Middle frontal gyrus (tissue), 1 donor: ENCODE data around the gene CHTF18.
"Not testable (repeated sequence)": the region's sequence is repeated elsewhere in the genome, so short reads cannot be mapped to it uniquely, and the experiment has no call there.

Experiments
- DNase-seq: peaks from one replicate; pipeline ENCODE4 v3.0.0-alpha.2; 2015; ENCODE audit warnings: low spot score; ENCODE audit errors: extremely low spot score

CHTF18 gene

GRCh38 chr16:788399-789126 is at the start of gene CHTF18:
Gene CHTF18, plus strand, starts transcription at chr16:788620. Its CDS starts 65 bp downstream, at chr16:788685.
- peak; percentile 87 for DNase-seq

DNA sequence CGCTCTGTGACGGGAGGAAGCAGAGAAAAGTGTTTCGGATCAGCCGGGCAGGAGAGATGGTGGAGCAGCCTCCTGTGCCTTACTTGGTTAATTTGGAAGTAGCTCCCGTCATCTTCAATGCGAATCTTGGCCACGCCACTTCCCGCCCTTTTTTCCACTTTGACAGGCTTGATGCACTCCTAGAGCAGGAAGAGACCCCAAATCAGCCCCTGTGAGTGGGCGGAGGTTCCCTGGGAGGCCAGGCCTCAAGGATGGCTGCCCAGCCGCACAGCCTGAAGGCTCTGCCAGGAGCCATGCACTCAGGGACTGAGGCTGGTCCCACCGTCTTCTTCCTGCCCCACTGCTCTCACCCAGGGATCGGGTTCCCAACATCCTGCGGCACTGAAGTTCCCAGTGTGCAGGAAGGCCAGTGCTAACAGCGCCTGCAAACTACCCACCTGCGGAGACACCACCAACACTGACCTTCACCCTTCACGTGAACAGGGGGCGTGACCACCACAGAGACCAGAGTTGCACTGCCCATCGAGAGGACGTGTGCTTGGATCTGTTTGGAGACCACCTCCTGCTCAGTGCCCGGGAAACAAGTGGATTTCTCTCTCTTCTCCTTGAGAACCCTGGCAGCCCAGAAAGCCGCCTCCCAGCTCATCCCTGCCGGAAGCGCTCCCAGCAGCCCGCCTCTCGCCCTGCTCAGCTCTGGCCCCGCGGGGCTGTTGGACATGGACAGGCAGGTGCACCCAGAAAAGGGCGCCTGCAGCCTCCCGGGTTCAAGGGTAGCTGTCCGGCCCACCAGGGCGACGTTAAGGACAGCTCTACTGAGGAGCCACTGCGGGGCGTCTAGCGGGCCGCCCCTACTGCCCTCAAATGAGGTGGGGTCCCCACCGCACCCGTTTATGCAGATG is 48.6 kb upstream of the CHTF18 start:
- DNase-seq = no peak

- no peak for DNase-seq
These were observed 48.0 kb upstream of the CHTF18 start for GRCh38 chr16:740459-740763.

DNA sequence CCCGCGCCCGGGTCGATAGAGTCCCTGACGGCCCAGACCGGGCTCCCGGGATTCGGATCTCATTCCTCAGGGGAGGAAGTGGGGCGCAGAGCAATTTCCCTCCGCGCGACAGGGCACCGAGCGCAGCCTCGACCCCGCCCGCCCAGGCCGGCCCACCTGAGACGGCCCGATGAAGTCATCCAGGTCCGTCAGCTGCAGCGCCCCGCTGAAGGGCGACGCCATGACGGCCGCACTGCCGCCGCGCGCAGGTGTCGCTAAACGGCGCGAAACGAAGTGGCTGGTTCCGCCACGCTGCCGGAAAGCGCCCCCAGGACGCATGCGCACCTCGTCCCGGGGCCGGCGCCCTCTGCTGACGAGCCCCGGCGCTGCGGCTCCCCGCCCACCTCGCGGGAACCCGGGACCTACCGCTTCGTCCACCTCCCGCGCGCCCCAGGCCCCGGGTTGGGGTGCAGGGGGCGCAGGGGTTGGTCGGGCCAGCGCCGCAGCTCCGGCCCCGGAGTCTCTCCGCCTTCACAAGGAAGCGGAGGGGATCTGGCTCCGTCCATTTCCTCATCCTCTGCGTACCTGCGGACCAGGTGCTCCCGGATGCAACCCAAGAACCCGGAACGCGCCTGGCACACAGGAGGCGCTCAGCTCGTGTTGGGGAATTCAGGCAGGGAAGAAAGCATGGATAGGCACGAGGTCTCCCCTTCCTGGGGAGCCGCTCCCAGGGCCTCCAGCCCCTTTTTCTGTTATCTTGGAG is 47.5 kb upstream of the CHTF18 start, which contains the start of gene CIAO3:
CIAO3 (minus strand) TSS at position 234 of the 742 bp plus-strand sequence; CDS start at position 222, 12 bp downstream.
- peak; percentile 84 for DNase-seq

GRCh38 chr16:741986-742629 is 46.3 kb upstream of the CHTF18 start:
- no peak for DNase-seq

DNA sequence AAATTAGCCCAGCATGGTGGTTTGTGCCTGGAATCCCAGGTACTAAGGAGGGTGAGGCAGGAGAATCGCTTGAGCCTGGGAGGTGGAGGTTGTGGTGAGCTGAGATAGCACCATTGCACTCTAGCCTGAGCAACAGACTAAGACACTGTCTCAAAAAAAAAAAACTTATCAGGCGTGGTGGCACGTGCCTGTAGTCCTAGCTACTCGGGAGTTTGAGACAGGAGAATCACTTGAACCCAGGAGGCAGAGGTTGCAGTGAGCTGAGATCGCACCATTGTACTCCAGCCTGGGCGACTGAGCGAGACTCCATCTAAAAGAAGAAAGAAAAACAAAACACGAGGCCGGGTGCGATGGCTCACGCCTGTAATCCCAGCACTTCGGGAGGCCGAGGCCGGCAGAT is 45.5 kb upstream of the CHTF18 start:
- DNase-seq = not testable (repeated sequence)

DNA sequence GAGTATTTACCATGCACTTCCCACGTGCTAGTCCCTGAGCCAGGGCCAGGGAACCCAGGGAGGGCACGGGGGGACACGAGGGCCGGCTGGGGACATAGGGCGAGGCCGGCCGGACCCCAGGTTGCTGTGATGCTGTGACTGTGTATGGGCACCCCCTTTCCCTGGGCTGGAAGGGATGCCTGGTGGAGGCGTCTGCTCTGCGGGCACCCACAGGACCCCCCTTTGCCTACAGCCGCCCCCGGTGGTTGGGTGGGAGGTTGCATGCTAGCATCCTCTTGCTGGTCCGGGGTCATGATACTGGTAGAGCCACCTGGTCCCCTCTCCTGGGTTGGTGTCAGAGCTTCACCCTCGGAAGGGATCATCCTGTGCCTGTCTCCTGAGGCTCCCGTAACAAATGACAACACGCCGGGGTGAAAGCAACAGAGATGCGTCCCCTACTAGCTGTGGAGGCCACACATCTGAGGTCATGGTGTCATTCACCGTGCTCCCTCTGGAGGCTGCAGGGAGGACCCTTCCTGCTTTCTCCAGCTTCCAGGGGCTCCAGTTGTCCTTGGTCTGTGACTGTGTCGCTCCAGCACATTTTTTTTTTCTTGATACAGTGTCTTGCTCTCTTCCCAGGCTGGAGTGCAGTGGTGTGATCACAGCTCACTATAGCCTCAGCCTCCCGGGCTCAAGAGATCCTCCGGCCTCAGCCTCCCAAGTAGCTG is 44.5 kb upstream of the CHTF18 start:
- no peak for DNase-seq

- no peak for DNase-seq
These were observed 42.7 kb upstream of the CHTF18 start for GRCh38 chr16:745739-746138.

DNA sequence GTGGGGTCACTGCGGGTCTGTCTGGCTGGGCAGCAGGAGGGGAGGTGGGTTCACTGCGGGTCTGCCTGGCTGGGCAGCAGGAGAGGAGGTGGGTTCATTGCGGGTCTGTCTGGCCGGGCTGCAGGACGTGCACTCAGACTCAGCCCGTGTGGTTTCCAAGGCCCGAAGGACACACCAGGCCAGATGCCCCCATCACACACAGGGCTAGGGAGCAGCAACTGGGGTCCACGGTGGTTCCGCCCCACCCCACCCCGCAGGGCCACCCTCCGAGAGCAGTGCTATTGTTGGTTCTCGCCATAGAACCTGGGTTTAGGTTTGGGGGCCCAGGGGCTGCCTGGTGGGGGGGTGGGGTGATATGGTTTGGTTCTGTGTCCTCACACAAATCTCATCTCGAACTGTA is 41.8 kb upstream of the CHTF18 start:
- no peak for DNase-seq

GRCh38 chr16:747978-748746 is 40.3 kb upstream of the CHTF18 start:
- no peak for DNase-seq

GRCh38 chr16:749010-749409 is 39.4 kb upstream of the CHTF18 start:
- no peak for DNase-seq

DNA sequence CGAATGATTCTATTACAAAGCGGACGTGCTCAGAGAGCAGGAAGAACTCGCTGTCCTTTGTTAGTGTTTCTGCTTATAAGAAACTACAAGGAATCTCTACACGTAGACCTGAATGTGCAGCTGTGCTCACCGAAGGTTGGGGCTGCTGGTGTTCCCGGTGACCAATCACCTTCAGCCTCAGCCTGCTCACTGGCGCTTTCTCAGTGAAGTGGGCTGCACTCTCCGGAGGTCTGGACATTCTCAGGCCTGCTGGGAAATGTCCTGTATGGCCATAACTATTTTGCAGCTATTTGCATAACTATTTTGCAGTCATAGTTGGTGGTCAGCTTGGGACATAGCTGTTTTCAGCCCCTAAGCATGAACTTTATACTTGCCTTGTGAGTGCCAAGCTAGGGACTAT is 37.9 kb upstream of the CHTF18 start:
- no peak for DNase-seq

DNA sequence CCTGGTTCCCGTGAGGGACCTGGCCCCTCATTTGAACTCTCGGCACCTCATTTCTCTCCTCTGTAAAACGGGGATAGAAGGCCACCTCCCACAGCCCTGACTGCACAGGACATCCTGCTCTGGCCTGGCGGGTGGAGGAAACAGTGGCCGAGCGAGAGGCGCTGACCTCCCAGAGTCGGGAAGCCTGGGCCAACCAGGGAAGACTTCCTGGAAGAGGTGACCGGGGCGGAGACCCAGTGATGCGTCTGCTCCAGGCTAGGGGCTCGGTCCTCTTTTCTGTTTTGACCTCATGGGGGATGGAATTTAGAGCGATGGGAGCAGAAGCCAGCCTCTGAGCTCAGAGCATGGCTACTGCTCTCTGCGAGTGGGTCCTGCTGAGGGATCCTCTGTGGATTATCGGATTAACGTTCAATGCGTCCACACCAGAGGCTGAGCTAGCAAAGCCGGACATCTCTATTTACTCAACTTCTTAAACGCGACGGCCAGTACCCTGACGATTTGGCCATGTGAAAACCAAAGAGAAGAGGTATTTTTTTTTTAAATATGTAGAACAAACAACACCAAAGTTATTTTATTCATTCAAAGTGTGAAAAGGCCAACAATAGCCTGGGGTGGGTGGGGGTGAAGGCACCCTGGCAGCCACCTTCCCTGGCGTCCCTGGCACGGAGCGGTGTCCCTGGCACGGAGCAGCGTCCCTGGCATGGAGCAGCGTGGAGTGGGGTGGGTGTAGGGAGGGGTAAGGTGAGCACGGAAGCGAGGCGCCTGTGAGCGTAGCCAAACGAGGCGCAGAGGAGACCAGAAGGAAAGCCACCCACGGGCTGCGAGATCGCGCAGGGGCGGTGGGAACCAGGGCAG is 37.0 kb upstream of the CHTF18 start:
- no peak for DNase-seq

GRCh38 chr16:752007-752312 is 36.5 kb upstream of the CHTF18 start:
- no peak for DNase-seq

DNA sequence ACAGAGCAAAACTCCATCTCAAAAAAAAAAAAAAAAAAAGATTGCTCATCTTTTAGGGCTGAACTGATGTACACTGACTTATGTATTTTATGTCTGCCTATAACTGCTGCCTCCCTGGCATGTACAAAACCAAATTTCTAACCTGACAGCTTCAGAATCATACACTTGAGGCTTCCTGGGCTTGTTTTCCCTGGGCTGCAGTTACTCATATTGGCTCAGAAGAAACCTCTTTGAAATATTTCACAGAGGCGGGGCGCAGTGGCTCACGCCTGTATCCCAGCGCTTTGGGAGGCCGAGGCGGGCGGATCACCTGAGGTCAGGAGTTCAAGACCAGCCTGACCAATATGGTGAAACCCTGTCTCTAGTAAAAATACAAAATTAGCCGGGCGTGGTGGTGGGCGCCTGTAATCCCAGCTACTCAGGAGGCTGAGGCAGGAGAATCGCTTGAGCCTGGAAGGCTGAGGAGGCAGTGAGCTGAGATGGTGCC is 34.3 kb upstream of the CHTF18 start:
- not testable (repeated sequence) for DNase-seq

- no peak for DNase-seq
These were observed 33.8 kb upstream of the CHTF18 start for GRCh38 chr16:754656-755055.

DNA sequence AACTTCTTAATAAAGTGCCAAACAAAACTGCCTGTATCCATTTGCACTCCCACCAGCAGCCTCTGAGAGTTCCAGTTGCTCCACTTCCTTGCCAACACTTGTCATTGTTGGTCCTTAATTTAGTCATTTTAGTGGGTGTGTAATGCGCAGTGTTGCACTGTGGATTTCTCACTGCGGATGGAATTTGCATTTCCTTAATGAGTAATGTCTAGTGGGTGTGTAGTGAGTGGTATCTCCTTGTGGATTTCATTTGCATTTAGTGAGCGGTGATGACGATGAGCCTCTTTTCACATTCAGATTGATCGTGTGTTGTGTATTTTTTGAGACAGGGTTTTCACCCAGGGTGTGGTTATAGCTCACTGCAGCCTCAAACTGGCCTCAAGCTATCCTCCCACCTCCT is 32.0 kb upstream of the CHTF18 start:
- no peak for DNase-seq

DNA sequence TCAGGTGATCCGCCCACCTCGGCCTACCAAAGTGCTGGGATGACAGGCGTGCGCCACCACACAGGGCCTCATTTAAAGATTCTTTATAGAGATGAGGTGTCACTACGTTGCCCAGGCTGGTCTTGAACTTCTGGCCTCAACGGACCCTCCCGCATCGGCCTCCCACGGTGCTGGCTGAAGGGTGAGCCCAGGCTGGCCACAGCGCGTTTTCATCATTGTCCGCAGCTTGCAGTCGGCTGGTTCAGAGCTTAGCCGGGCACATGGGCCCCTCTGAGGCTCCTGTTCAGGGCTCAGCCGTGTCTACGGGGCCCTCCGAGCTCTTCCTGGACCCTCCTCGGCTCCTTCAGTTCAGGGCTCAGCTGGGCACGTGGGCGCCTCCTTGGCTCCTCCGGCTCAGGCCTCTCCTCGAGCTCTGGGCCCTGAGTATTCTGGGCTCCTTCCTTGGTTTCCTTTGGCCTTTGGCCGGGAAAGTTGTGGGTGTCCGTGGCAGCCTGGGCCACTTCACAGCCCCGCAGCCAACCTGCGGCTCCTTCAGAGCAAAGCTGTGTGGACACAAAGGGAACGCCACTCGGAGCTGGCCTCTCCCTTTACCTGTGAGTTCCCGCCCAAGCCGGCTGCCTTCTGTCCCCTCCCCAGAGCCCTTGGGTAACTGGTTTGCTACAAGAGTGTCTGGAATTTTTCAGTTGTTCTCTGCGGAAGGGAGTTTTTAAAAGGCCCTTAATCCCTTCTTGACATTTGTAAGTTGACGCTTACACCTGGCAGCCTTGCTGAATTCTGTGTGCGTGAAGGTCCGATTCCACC is 29.1 kb upstream of the CHTF18 start:
- no peak for DNase-seq
